Ovary (tissue), 3 donors: ENCODE results near the gene CSMD2.

Experiments used
- CTCF ChIP-seq, 3 donors: fragments of 450-650 bp in 2 of 3; fragments of 200-600 bp in 1 of 3; IDR thresholded peaks; one replicate each; pipeline versions ENCODE4 v1.5.1 to v1.8.0; 2016 to 2022; ENCODE audit warnings: antibody characterized with exemption in 3 of 3, mild to moderate bottlenecking in 1 of 3
- POLR2A ChIP-seq: fragments of 450-650 bp; IDR thresholded peaks from one replicate; pipeline ENCODE4 v1.6.1; 2017; ENCODE audit warnings: antibody characterized with exemption, mild to moderate bottlenecking, moderate library complexity
- donor health status: DM: no; HTN: no; CAD: no.

GRCh38 chr1:34025675-34026074, 139.4 kb downstream of the CSMD2 start:
- TF ChIP-seq CTCF (IDR thresholded peaks at IDR 0.05) (no peak), POLR2A (no peak)
